ENCODE data around the gene L3MBTL4.

L3MBTL4 gene

GRCh38 chr18:6255886-6256285 lies 158.8 kb downstream of the L3MBTL4 start:
- no peak for TF ChIP-seq YY1 (IDR thresholded peaks at IDR 0.05; ENCODE audit: low read depth)

GRCh38 chr18:6255116-6255705 lies 159.5 kb downstream of the L3MBTL4 start:
- TF ChIP-seq EGR1 (IDR thresholded peaks at IDR 0.05): no peak
- no peak for TF ChIP-seq CREB1 (IDR thresholded peaks at IDR 0.05; ENCODE audit: low read depth)
- TF ChIP-seq TEAD4 (IDR thresholded peaks at IDR 0.05): no peak
- no peak for TF ChIP-seq TCF12 (IDR thresholded peaks at IDR 0.05; ENCODE audit: low read depth)
- no peak for TF ChIP-seq MAX (IDR thresholded peaks at IDR 0.05)
- TF ChIP-seq CEBPB (IDR thresholded peaks at IDR 0.05): no peak
- no peak for TF ChIP-seq NFIC (IDR thresholded peaks at IDR 0.05)

GRCh38 chr18:6254456-6254855 lies 160.3 kb downstream of the L3MBTL4 start:
- no peak for TF ChIP-seq TAF1 (IDR thresholded peaks at IDR 0.05; ENCODE audit: low read depth)
- no peak for TF ChIP-seq EP300 (IDR thresholded peaks at IDR 0.05; ENCODE audit: borderline replicate concordance)
- TF ChIP-seq MAX (IDR thresholded peaks at IDR 0.05): no peak
- no peak for TF ChIP-seq FOXM1 (IDR thresholded peaks at IDR 0.05; ENCODE audit: borderline replicate concordance, low read depth)
- no peak for TF ChIP-seq EGR1 (IDR thresholded peaks at IDR 0.05)
- TF ChIP-seq YY1 (IDR thresholded peaks at IDR 0.05; ENCODE audit: low read depth): no peak

GRCh38 chr18:6251084-6251483 lies 163.6 kb downstream of the L3MBTL4 start:
- TF ChIP-seq EP300 (IDR thresholded peaks at IDR 0.05; ENCODE audit: borderline replicate concordance) (no peak), CEBPB (IDR thresholded peaks at IDR 0.05) (no peak), USF1 (IDR thresholded peaks at IDR 0.05) (no peak), EGR1 (IDR thresholded peaks at IDR 0.05) (no peak), NFIC (IDR thresholded peaks at IDR 0.05) (no peak), TAF1 (IDR thresholded peaks at IDR 0.05; ENCODE audit: low read depth) (no peak), CREB1 (IDR thresholded peaks at IDR 0.05; ENCODE audit: low read depth) (no peak)

- TF ChIP-seq YY1 (IDR thresholded peaks at IDR 0.05; ENCODE audit: low read depth) (no peak), REST (IDR thresholded peaks at IDR 0.05; ENCODE audit: low read depth) (no peak), EGR1 (IDR thresholded peaks at IDR 0.05) (no peak), TAF1 (IDR thresholded peaks at IDR 0.05; ENCODE audit: low read depth) (no peak), CREB1 (IDR thresholded peaks at IDR 0.05; ENCODE audit: low read depth) (no peak), EP300 (IDR thresholded peaks at IDR 0.05; ENCODE audit: borderline replicate concordance) (no peak), NFIC (IDR thresholded peaks at IDR 0.05) (no peak), MAX (IDR thresholded peaks at IDR 0.05) (no peak), ZBTB7A (IDR thresholded peaks at IDR 0.05; ENCODE audit: low read depth) (no peak), FOXM1 (IDR thresholded peaks at IDR 0.05; ENCODE audit: borderline replicate concordance, low read depth) (no peak)
Measured at GRCh38 chr18:6249788-6250187, 164.9 kb downstream of the L3MBTL4 start.

- no peak for TF ChIP-seq ZBTB7A (IDR thresholded peaks at IDR 0.05; ENCODE audit: low read depth)
Measured at GRCh38 chr18:6249170-6249569, 165.5 kb downstream of the L3MBTL4 start.

GRCh38 chr18:6248017-6248416 lies 166.7 kb downstream of the L3MBTL4 start:
- TF ChIP-seq REST (IDR thresholded peaks at IDR 0.05; ENCODE audit: low read depth) (no peak), NFIC (IDR thresholded peaks at IDR 0.05) (no peak), CEBPB (IDR thresholded peaks at IDR 0.05) (no peak), TEAD4 (IDR thresholded peaks at IDR 0.05) (no peak), CREB1 (IDR thresholded peaks at IDR 0.05; ENCODE audit: low read depth) (no peak), ZBTB7A (IDR thresholded peaks at IDR 0.05; ENCODE audit: low read depth) (no peak), YY1 (IDR thresholded peaks at IDR 0.05; ENCODE audit: low read depth) (no peak), TAF1 (IDR thresholded peaks at IDR 0.05; ENCODE audit: low read depth) (no peak), USF1 (IDR thresholded peaks at IDR 0.05) (no peak), EP300 (IDR thresholded peaks at IDR 0.05; ENCODE audit: borderline replicate concordance) (no peak), TCF12 (IDR thresholded peaks at IDR 0.05; ENCODE audit: low read depth) (no peak), MAX (IDR thresholded peaks at IDR 0.05) (no peak)
